HFF-Myc (cell line): ENCODE data around the gene KCNMA1.

Source experiments
- DNase-seq: peaks from one replicate; pipeline ENCODE4 v3.0.0-alpha.2; 2011; ENCODE audit warnings: low read depth; ENCODE audit errors: extremely low read depth
- H3K4me3 ChIP-seq: replicated peaks from 2 replicates; pipeline ENCODE4 v1.5.1; 2011; ENCODE audit warnings: low read depth, mild to moderate bottlenecking, control low read depth, low read length
- TF ChIP-seq, protein P1 (sequence below): IDR thresholded peaks from 2 replicates; pipeline ENCODE4 v1.5.1; 2012; ENCODE audit warnings: mild to moderate bottlenecking, low read depth, low read length, control low read depth; ENCODE audit errors: missing control alignments

KCNMA1 gene

DNA sequence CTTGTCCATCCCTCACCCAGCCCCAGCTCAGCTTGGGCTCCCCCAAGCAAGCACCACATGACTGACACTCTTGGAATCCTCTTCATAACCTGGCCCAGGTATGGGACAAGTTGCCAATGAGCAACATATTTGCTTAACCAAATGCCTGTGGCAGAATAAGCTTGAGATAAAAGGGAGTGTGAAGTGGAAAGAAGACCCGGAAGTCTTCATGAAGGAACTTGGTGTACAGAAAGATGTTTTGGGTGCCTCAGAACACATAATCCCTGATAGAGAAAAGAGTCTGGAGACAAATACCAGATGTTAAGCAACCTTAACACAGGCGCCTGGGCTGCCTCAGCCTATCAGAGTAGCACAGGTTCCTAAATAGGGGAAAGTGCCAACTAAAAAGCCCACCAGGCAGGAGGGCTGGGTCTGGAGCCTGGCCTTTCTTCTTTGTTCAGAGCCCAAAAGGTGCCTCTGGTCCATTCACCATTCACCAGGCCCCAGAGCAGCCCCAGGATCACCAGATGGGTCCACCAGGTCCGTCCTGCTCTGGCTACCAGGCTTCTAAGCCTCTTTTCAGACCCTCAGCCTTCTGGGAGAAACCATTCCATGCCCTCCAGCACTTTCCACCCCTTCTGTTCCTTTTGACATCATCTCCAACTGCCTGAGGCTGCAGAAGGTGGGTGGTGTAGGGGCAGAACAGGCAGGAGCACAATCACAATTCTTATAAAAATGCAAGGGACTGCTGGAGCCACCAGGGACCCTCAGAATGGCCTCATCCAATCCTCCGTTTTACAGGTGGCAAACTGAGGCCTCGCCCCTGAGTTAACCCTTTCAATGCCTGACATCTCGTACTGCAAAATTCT lies 22.6 kb downstream of the KCNMA1 start:
- TF ChIP-seq, protein P1, sequence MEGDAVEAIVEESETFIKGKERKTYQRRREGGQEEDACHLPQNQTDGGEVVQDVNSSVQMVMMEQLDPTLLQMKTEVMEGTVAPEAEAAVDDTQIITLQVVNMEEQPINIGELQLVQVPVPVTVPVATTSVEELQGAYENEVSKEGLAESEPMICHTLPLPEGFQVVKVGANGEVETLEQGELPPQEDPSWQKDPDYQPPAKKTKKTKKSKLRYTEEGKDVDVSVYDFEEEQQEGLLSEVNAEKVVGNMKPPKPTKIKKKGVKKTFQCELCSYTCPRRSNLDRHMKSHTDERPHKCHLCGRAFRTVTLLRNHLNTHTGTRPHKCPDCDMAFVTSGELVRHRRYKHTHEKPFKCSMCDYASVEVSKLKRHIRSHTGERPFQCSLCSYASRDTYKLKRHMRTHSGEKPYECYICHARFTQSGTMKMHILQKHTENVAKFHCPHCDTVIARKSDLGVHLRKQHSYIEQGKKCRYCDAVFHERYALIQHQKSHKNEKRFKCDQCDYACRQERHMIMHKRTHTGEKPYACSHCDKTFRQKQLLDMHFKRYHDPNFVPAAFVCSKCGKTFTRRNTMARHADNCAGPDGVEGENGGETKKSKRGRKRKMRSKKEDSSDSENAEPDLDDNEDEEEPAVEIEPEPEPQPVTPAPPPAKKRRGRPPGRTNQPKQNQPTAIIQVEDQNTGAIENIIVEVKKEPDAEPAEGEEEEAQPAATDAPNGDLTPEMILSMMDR: no peak
- no peak for DNase-seq
- no peak overlapping the region for H3K4me3 ChIP-seq

DNA sequence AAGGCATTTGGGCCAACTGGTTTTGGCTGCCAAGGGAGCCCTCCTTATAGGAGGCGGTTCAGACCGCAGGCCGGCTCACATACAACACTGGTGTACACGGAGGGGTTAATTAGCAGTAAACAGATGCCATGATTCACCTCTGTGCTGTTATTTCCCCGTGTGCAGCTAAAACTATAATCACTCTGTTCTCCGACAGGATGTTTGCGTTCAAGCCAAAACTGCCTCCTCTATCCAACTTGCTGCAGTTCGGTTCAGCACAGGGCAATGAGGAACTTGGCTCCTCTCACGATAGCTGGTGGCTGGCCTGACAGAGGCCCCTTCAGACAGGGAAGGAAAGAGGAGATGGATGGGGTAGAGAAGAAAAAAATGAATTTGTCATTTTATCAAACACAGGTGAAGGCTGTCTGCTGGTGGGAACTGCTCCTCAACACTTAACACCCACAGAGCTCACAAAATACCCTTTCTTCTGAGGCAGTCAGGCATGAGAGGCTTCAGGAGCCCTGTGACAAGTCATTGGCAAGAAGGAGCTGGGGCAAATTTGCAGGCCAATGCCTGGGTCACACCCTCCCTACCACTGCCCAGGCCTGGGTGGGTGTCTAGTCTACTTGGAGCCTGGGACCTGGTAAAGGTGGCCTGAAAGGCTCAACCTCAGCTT lies 24.0 kb downstream of the KCNMA1 start:
- H3K4me3 ChIP-seq: no peak overlapping the region
- TF ChIP-seq, protein P1: no peak
- DNase-seq: no peak

DNA sequence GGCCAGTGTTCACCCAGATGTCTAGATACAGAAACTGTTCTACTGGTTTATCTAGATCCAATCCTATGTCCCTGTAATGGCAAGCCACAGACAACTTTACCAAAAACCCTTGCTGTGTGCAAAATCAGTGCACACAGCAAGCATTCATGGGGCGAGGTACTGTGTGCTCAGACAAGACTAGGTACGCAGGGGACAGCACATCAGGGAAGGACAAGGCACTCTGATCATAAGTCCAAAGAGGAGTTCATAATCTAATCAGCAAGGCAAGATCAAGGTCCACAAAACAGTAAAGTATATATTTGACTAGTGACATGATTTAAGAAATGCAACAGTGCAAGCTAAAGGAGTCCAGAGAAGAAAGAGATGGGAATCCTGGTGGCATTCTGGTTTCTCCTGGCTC lies 25.9 kb downstream of the KCNMA1 start:
- DNase-seq: no peak

DNA sequence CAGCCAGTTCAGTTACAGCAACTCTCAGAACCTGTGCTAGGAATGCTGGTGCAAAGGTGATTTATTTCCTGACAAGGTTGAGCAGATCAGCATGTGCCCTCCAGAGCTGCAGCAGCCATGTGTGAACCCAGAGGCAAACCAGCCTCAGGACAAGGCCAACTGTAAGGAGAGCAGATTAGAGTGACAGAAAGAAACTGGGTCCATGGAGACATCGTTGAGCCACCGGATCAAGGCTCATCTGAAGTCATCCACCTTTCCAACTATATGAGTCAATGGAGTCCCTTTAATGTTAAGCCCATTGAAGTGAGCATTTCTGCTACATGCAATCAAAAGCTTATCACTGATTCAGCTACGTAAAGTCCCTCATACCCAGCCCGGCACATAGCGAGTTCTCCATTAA lies 26.4 kb downstream of the KCNMA1 start:
- H3K4me3 ChIP-seq: no peak overlapping the region
- DNase-seq: no peak
- TF ChIP-seq, protein P1: no peak

More for the DNA sequence above, 25.9 kb downstream of the KCNMA1 start:
- TF ChIP-seq, protein P1: no peak
- no peak overlapping the region for H3K4me3 ChIP-seq

DNA sequence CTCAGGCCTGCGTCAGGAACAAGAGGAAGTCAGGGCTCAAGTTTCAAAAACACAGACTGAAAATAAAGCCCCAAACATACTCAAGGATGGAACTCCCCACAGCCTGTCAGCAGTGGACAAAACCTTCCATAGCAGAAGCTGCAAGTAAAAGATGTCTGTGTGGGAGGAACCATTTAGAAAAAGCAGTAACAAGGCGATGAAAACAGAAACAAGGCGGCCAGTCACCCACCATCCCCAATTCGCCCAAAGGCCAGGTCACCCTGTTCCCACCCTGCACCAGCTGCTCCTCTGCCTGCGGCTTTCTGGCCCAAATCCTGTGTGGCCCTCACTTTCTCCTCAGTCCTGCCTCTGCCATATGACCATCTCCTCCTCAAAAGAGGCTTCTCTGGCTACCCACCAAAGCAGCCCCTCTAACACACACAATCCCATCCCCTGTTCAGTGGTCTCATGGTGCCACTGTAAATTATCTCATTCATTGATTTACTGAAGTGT lies 27.8 kb downstream of the KCNMA1 start:
- TF ChIP-seq, protein P1: no peak
- H3K4me3 ChIP-seq: no peak overlapping the region
- DNase-seq: no peak

DNA sequence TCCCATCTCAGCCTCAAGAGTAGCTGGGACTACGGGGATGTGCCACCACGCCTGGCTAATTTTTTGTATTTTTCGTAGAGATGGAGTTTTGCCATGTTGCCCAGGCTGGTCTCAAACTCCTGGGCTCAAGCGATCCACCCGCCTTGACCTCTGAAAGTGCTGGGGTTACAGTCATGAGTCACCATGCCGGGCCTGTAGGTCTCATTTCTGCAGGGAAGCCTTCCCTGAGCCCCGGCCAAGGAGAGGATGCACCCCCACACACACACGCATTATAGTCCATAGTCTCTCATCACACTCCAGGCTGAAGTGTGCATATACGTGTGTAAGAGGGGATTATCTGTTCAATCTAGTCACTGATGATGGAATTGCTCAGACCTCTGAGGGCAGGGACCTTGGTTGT lies 29.3 kb downstream of the KCNMA1 start:
- no peak for DNase-seq
- H3K4me3 ChIP-seq: no peak overlapping the region
- TF ChIP-seq, protein P1: no peak
